Bronchial epithelial cell (primary cell): ENCODE measurements around the gene PCDHB12. TPM values are rescaled to one million over a fixed set of nuclear protein-coding genes. Genes with fewer than 3 reads are reported as not detected.
A peak's percentile ranks its signal among the peaks of the same experiment; 100 is the strongest.
"Not testable (repeated sequence)": the region's sequence is repeated elsewhere in the genome, so short reads cannot be mapped to it uniquely, and the experiment has no call there.

ENCODE experiments used
- DNase-seq: peaks from one replicate; pipeline ENCODE4 v3.0.0-alpha.2; 2010; ENCODE audit warnings: low read depth
- FAIRE-seq: peaks from 2 replicates; lab custom pipeline; 2011; peaks lifted over from hg19 to GRCh38; lab: Jason Lieb, UNC
- H3K27me3 ChIP-seq: 2 replicates; pipeline ENCODE4 v1.5.1; 2011; ENCODE audit warnings: low read length; ENCODE audit not compliant: control insufficient read depth, insufficient read depth
- H3K36me3 ChIP-seq: 2 replicates; pipeline ENCODE4 v1.5.1; 2011; ENCODE audit warnings: low read length; ENCODE audit not compliant: control insufficient read depth, insufficient read depth
- H3K4me3 ChIP-seq: 2 replicates; pipeline ENCODE4 v1.5.1; 2011; ENCODE audit warnings: mild to moderate bottlenecking, low read depth, low read length, control low read depth
- total RNA-seq: library from RNA; depleted of rRNA; stranded (reverse); fragments of >200 nt; gene quantifications from 2 replicates; pipeline ENCODE4 v1.2.1, GENCODE V29; 2014
- TF ChIP-seq, protein P1 (sequence below): IDR thresholded peaks from 2 replicates; pipeline ENCODE4 v1.5.1; 2011; ENCODE audit warnings: mild to moderate bottlenecking, moderate library complexity, low read length, control low read depth, inconsistent platforms; ENCODE audit not compliant: insufficient read depth, severe bottlenecking

Gene PCDHB12
- total RNA-seq, 1 donor from 2014 or later, result not detected

DNA sequence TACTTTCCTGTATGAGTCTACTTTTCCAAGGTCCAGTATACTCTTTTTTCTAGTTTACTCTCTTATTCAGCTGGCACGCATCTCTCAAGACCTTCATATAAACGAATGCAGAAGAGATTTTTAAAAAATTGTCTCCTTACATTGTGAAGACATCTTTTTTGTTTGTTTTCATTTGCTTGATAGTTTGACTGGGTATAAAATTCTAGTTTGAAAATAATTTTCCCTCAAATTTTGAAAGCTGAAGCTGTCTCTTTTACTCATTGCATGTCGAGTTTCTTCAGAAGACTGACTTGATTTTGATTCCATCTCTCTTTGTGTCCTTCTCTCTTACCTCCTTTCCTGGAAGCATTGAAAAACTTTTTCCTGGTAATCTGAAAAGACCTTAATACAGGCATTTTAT, 12.2 kb upstream of the PCDHB12 start:
- Histone ChIP-seq H3K36me3 (no peaks in the 10 kb centered on the region), H3K4me3 (no peak overlapping the region), H3K27me3 (no peaks in the 10 kb centered on the region)
- TF ChIP-seq, protein P1, sequence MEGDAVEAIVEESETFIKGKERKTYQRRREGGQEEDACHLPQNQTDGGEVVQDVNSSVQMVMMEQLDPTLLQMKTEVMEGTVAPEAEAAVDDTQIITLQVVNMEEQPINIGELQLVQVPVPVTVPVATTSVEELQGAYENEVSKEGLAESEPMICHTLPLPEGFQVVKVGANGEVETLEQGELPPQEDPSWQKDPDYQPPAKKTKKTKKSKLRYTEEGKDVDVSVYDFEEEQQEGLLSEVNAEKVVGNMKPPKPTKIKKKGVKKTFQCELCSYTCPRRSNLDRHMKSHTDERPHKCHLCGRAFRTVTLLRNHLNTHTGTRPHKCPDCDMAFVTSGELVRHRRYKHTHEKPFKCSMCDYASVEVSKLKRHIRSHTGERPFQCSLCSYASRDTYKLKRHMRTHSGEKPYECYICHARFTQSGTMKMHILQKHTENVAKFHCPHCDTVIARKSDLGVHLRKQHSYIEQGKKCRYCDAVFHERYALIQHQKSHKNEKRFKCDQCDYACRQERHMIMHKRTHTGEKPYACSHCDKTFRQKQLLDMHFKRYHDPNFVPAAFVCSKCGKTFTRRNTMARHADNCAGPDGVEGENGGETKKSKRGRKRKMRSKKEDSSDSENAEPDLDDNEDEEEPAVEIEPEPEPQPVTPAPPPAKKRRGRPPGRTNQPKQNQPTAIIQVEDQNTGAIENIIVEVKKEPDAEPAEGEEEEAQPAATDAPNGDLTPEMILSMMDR, result no peak
- DNase-seq (no peak), FAIRE-seq (no peak)

DNA sequence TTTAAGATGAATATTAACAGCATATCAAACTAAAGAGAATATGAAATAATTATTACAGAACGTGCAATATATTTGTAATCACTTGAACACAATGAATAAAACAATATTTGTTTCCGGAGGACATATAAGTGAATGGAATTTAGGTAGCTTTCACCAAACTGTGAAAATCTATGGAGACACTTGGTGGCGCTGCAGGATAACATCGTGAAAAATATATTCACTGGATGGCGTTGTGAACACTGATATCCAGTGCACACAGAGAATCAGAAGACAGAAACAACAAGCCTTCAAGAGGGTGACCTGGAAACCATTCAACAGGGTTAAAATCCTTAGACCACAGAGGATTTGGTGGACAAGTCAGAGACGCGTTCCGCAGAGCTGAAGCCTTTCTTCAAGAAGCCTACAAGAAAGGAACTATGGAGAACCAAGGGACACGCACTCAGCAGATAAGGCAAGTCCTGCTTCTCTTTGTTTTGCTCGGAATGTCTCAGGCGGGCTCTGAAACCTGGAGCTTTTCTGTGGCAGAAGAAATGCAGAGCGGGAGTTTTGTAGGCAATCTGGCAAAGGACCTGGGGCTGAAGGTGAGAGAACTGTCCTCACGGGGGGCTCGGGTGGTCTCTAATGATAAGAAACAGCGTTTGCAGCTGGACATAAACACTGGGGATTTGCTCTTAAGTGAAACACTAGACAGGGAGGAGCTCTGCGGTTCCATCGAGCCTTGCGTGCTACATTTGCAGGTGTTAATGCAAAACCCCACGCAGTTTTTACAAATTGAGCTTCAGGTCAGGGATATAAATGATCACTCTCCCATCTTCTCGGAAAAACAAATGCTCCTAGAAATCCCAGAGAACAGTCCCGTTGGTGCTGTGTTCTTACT, 8.9 kb upstream of the PCDHB12 start, which contains the start of gene PCDHB11:
PCDHB11 (plus strand) TSS at position 269 of the 877 bp plus-strand sequence; CDS start at position 417, 148 bp downstream.
- Histone ChIP-seq H3K27me3 (no peaks in the 10 kb centered on the region), H3K4me3 (peak within 1 kb of the TSS; percentile 2), H3K36me3 (no peaks in the 10 kb centered on the region)
- TF ChIP-seq, protein P1, result no peak
- DNase-seq (no peak), FAIRE-seq (no peak)

DNA sequence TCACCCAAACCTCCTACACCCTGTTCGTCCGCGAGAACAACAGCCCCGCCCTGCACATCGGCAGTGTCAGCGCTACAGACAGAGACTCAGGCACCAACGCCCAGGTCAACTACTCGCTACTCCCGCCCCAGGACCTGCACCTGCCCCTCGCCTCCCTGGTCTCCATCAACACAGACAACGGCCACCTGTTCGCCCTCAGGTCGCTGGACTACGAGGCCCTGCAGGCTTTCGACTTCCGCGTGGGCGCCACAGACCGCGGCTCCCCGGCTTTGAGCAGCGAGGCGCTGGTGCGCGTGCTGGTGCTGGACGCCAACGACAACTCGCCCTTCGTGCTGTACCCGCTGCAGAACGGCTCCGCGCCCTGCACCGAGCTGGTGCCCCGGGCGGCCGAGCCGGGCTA, 7.4 kb upstream of the PCDHB12 start:
- not testable (repeated sequence) for H3K27me3 ChIP-seq, DNase-seq, H3K36me3 ChIP-seq, H3K4me3 ChIP-seq, FAIRE-seq

DNA sequence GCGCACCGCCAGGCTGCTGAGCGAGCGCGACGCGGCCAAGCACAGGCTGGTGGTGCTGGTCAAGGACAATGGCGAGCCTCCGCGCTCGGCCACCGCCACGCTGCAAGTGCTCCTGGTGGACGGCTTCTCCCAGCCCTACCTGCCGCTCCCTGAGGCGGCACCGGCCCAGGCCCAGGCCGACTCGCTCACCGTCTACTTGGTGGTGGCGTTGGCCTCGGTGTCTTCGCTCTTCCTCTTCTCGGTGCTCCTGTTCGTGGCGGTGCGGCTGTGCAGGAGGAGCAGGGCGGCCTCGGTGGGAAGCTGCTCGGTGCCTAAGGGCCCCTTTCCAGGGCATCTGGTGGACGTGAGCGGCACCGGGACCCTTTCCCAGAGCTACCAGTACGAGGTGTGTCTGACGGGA, 6.9 kb upstream of the PCDHB12 start:
- H3K36me3 ChIP-seq, H3K4me3 ChIP-seq, DNase-seq, FAIRE-seq, H3K27me3 ChIP-seq: not testable (repeated sequence)

DNA sequence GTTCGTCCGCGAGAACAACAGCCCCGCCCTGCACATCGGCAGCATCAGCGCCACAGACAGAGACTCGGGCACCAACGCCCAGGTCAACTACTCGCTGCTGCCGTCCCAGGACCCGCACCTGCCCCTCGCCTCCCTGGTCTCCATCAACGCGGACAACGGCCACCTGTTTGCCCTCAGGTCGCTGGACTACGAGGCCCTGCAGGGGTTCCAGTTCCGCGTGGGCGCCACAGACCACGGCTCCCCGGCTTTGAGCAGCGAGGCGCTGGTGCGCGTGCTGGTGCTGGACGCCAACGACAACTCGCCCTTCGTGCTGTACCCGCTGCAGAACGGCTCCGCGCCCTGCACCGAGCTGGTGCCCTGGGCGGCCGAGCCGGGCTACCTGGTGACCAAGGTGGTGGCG, 1.8 kb downstream of the PCDHB12 start:
- not testable (repeated sequence) for H3K27me3 ChIP-seq, FAIRE-seq, DNase-seq, H3K4me3 ChIP-seq, H3K36me3 ChIP-seq

DNA sequence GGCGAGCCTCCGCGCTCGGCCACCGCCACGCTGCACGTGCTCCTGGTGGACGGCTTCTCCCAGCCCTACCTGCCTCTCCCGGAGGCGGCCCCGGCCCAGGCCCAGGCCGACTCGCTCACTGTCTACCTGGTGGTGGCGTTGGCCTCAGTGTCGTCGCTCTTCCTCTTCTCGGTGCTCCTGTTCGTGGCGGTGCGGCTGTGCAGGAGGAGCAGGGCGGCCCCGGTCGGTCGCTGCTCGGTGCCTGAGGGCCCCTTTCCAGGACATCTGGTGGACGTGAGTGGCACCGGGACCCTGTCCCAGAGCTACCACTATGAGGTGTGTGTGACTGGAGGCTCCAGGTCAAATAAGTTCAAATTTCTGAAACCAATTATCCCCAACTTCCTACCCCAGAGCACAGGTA, 2.3 kb downstream of the PCDHB12 start:
- FAIRE-seq, result not testable (repeated sequence)

DNA sequence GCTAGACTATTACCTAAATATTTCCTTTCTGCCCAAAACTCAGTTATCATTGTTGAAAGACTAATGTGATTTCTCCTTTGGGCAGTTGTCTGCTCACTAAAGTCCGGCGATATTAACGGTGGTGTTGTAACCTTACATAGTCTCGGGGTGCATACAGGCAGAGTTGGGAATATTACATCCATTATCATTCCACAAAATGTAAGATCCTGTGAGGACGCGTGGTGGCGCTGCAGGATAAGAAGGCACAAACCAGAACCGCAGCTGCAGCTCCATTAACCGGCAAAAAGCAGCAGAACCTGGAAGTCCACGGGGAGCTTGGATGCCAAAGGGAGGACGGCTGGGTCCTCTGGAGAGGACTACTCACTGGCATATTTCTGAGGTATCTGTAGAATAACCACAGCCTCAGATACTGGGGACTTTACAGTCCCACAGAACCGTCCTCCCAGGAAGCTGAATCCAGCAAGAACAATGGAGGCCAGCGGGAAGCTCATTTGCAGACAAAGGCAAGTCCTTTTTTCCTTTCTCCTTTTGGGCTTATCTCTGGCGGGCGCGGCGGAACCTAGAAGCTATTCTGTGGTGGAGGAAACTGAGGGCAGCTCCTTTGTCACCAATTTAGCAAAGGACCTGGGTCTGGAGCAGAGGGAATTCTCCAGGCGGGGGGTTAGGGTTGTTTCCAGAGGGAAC, 5.3 kb downstream of the PCDHB12 start, which contains the start of gene PCDHB13:
PCDHB13 (plus strand) TSS at position 264 of the 684 bp plus-strand sequence; CDS start at position 469, 205 bp downstream.
- DNase-seq, result peak; percentile 4
- not testable (repeated sequence) for FAIRE-seq, H3K36me3 ChIP-seq, H3K27me3 ChIP-seq, H3K4me3 ChIP-seq
- TF ChIP-seq, protein P1, result peak; percentile 8

More for the DNA sequence above, 2.3 kb downstream of the PCDHB12 start:
- DNase-seq, H3K27me3 ChIP-seq, H3K36me3 ChIP-seq, H3K4me3 ChIP-seq: not testable (repeated sequence)

DNA sequence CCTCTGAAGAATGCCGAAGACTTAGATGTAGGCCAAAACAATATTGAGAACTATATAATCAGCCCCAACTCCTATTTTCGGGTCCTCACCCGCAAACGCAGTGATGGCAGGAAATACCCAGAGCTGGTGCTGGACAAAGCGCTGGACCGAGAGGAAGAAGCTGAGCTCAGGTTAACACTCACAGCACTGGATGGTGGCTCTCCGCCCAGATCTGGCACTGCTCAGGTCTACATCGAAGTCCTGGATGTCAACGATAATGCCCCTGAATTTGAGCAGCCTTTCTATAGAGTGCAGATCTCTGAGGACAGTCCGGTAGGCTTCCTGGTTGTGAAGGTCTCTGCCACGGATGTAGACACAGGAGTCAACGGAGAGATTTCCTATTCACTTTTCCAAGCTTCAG, 6.1 kb downstream of the PCDHB12 start:
- DNase-seq, H3K36me3 ChIP-seq, FAIRE-seq, H3K27me3 ChIP-seq, H3K4me3 ChIP-seq: not testable (repeated sequence)

DNA sequence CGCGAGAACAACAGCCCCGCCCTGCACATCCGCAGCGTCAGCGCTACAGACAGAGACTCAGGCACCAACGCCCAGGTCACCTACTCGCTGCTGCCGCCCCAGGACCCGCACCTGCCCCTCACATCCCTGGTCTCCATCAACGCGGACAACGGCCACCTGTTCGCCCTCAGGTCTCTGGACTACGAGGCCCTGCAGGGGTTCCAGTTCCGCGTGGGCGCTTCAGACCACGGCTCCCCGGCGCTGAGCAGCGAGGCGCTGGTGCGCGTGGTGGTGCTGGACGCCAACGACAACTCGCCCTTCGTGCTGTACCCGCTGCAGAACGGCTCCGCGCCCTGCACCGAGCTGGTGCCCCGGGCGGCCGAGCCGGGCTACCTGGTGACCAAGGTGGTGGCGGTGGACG, 7.0 kb downstream of the PCDHB12 start:
- not testable (repeated sequence) for H3K27me3 ChIP-seq, FAIRE-seq, H3K36me3 ChIP-seq, H3K4me3 ChIP-seq, DNase-seq

DNA sequence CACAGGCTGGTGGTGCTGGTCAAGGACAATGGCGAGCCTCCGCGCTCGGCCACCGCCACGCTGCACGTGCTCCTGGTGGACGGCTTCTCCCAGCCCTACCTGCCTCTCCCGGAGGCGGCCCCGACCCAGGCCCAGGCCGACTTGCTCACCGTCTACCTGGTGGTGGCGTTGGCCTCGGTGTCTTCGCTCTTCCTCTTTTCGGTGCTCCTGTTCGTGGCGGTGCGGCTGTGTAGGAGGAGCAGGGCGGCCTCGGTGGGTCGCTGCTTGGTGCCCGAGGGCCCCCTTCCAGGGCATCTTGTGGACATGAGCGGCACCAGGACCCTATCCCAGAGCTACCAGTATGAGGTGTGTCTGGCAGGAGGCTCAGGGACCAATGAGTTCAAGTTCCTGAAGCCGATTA, 7.5 kb downstream of the PCDHB12 start:
- not testable (repeated sequence) for H3K4me3 ChIP-seq, FAIRE-seq, H3K27me3 ChIP-seq, H3K36me3 ChIP-seq, DNase-seq
